ENCODE data around the gene PKHD1. TPM values are rescaled to one million over a fixed set of nuclear protein-coding genes. Genes with fewer than 3 reads are reported as not detected.
A peak's percentile ranks its signal among the peaks of the same experiment; 100 is the strongest.

The PKHD1 gene
- polyA plus RNA-seq, 1 of the 3 experiments (the other 2 are of a cell fraction), result not detected

DNA sequence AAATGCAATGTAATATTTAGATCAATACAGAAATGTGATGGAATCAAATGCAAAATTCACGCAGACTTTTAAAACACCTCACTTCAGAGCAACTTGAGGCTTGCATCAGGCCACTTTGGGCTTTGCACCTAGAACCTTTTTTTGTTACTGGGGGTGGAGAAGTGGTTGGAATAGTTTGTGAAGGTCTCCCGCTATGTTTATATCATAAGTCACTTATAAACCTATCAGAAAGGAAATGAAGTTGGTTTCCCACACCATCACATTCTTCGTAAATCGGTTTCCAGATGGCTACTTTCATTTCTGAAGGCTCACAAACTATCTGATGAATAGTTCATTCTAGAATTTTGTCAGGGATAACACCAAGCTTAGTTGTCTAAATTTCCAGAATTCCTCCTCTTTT, 74.8 kb downstream of the PKHD1 start:
- Histone ChIP-seq H3F3A (replicated peaks; ENCODE audit: insufficient read depth) (no peaks in the 10 kb centered on the region), H3K9me2 (no peaks in the 10 kb centered on the region), H2AFZ (ENCODE audit: low read depth) (no peak overlapping the region), H3K4me3 (ENCODE audit: low read depth in 2 of 2, low read length in 1 of 2) (no peak overlapping the region), H3K4me2 (no peak overlapping the region), H4K20me1 (ENCODE audit: insufficient read depth) (no peaks in the 10 kb centered on the region), H3K9ac (no peak overlapping the region), H3K36me3 (replicated peaks in 1 of 2; ENCODE audit: control insufficient read depth in 1 of 2, insufficient read depth in 2 of 2, low read length in 1 of 2) (no peaks in the 10 kb centered on the region), H3K27me3 (ENCODE audit: insufficient read depth) (no peaks in the 10 kb centered on the region; the same call in 1 of the 2 replicates), H3K4me1 (ENCODE audit: control insufficient read depth in 1 of 2, insufficient read depth in 2 of 2, low read depth in 1 of 2, low read length in 1 of 2) (peaks cover 0 to 49% of the 10 kb centered on the region in 2 experiments; a peak in 2 of 4 replicates), H3K27ac (ENCODE audit: low read depth in 2 of 2, low read length in 1 of 2) (peak overlapping the region in 1 of 2 experiments; percentile 100; a peak in 2 of 4 replicates), H3K9me3 (no peaks in the 10 kb centered on the region), H3K79me2 (ENCODE audit: insufficient read depth) (no peaks in the 10 kb centered on the region)
- ChIA-PET CTCF (interaction anchor here (1.1 to 3.7 kb wide), 3 partner anchors 8 to 169 kb away, joined by 4 to 21 read pairs (median 6); no protein-coding TSS in a partner anchor), POLR2A (interaction anchor here (1.2 kb wide), 1 partner anchor 21 kb away, joined by 3 read pairs; no protein-coding TSS in a partner anchor)
- DNase-seq, result no peak
- TF ChIP-seq YY1 (IDR thresholded peaks at IDR 0.05; ENCODE audit: low read depth) (no peak), FOXJ3 (CRISPR knock-in tag; IDR thresholded peaks at IDR 0.05) (no peak)
- WGBS (ENCODE audit: low lambda C conversion rate), result 69% methylated on average over 4 of the region's 4 CpGs

DNA sequence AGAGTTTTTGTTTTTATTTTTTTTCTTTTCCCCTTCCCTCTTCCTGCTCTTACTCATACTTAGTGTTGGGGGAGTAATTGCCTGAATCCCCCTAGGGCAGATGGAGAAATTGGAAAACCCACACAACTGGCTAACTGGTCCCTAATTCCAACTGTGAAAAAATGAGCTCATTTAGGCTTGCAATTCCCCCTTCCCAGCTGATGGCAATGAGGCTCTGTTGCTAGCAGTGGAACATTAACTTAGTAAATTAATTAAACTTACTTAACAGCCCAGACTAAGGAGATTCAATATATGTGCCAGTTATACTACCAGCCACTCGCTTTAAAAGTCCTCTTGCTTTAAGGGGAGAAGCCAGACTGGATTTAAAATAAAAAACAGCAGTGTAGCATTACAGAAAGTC, 76.6 kb downstream of the PKHD1 start:
- Histone ChIP-seq H3K36me3 (replicated peaks in 1 of 2; ENCODE audit: control insufficient read depth in 1 of 2, insufficient read depth in 2 of 2, low read length in 1 of 2) (no peaks in the 10 kb centered on the region), H3K27ac (ENCODE audit: low read depth in 2 of 2, low read length in 1 of 2) (peak overlapping the region in 1 of 2 experiments; percentile 100; a peak in 2 of 4 replicates), H3K4me2 (no peak overlapping the region), H3K79me2 (ENCODE audit: insufficient read depth) (no peaks in the 10 kb centered on the region), H3K4me1 (ENCODE audit: control insufficient read depth in 1 of 2, insufficient read depth in 2 of 2, low read depth in 1 of 2, low read length in 1 of 2) (peaks cover 0 to 36% of the 10 kb centered on the region in 2 experiments; a peak in 2 of 4 replicates), H3K9me3 (no peaks in the 10 kb centered on the region), H3F3A (replicated peaks; ENCODE audit: insufficient read depth) (no peaks in the 10 kb centered on the region), H4K20me1 (ENCODE audit: insufficient read depth) (no peaks in the 10 kb centered on the region), H3K9me2 (no peaks in the 10 kb centered on the region), H3K27me3 (ENCODE audit: insufficient read depth) (no peaks in the 10 kb centered on the region; the same call in 1 of the 2 replicates), H3K9ac (no peak overlapping the region), H2AFZ (ENCODE audit: low read depth) (no peak overlapping the region), H3K4me3 (ENCODE audit: low read depth in 2 of 2, low read length in 1 of 2) (no peak overlapping the region)
- ChIA-PET CTCF (interaction anchor here (0.6 to 3.7 kb wide), 19 partner anchors 9 to 1190 kb away, joined by 3 to 21 read pairs (median 4); no protein-coding TSS in a partner anchor), POLR2A (interaction anchor here (1.0 to 2.0 kb wide), 6 partner anchors 8 to 1193 kb away, joined by 3 to 9 read pairs (median 4); partner anchors contain the start of gene TFAP2B)
- no peak for DNase-seq
- 10% methylated on average over 1 of the region's 1 CpG for WGBS (ENCODE audit: low lambda C conversion rate)
- TF ChIP-seq FOXM1 (IDR thresholded peaks at IDR 0.05; ENCODE audit: low read depth) (no peak), RAD21 (IDR thresholded peaks at IDR 0.05; ENCODE audit: low read length) (peak; percentile 15; the same call in 1 of the 2 replicates)

GRCh38 chr6:52010145-52010544, 77.3 kb downstream of the PKHD1 start:
- Histone ChIP-seq H3K9ac (no peak overlapping the region), H3K27me3 (ENCODE audit: insufficient read depth) (no peaks in the 10 kb centered on the region; the same call in 1 of the 2 replicates), H3K4me3 (ENCODE audit: low read depth in 2 of 2, low read length in 1 of 2) (no peak overlapping the region), H2AFZ (ENCODE audit: low read depth) (no peak overlapping the region), H3F3A (replicated peaks; ENCODE audit: insufficient read depth) (no peaks in the 10 kb centered on the region), H3K36me3 (replicated peaks in 1 of 2; ENCODE audit: control insufficient read depth in 1 of 2, insufficient read depth in 2 of 2, low read length in 1 of 2) (no peaks in the 10 kb centered on the region), H3K79me2 (ENCODE audit: insufficient read depth) (no peaks in the 10 kb centered on the region), H3K9me2 (no peaks in the 10 kb centered on the region), H3K4me2 (no peak overlapping the region), H4K20me1 (ENCODE audit: insufficient read depth) (no peaks in the 10 kb centered on the region), H3K9me3 (no peaks in the 10 kb centered on the region), H3K27ac (ENCODE audit: low read depth in 2 of 2, low read length in 1 of 2) (peak overlapping the region in 1 of 2 experiments; percentile 100; a peak in 2 of 4 replicates), H3K4me1 (ENCODE audit: control insufficient read depth in 1 of 2, insufficient read depth in 2 of 2, low read depth in 1 of 2, low read length in 1 of 2) (peaks cover 0 to 34% of the 10 kb centered on the region in 2 experiments; a peak in 2 of 4 replicates)
- CTCF ChIA-PET, result interaction anchor here (0.6 to 3.7 kb wide), 20 partner anchors 10 to 1189 kb away, joined by 3 to 21 read pairs (median 4); no protein-coding TSS in a partner anchor
- WGBS (ENCODE audit: low lambda C conversion rate), result 7% methylated on average over 6 of the region's 6 CpGs
- POLR2A ChIA-PET, result interaction anchor here (0.5 to 2.0 kb wide), 8 partner anchors 9 to 1192 kb away, joined by 3 to 9 read pairs (median 4); partner anchors contain the start of gene TFAP2B
- TF ChIP-seq EP300 (IDR thresholded peaks at IDR 0.05; ENCODE audit: borderline replicate concordance in 1 of 2, low read depth in 1 of 2, low read length in 1 of 2) (peak in 1 of 2 experiments; percentile 75; a peak in 2 of 4 replicates), GATA2 (CRISPR knock-in tag; IDR thresholded peaks at IDR 0.05) (peak; percentile 57; the same call in 1 of the 2 replicates)
- TF ChIP-seq, protein P1, sequence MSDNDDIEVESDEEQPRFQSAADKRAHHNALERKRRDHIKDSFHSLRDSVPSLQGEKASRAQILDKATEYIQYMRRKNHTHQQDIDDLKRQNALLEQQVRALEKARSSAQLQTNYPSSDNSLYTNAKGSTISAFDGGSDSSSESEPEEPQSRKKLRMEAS (IDR thresholded peaks at IDR 0.05; ENCODE audit: low read depth), result no peak
- DNase-seq, result no peak

All from SK-N-SH (cell line).